OCI-LY3 (cell line): ENCODE measurements around the gene PLCB1.

ENCODE experiments used
- H2AFZ ChIP-seq: fragments of 200-600, 300-600 bp; shearing (Covaris generic); 2 replicates; pipeline ENCODE4 v1.6.0; 2014; ENCODE audit warnings: antibody characterized with exemption, low read depth, low read length
- H3K27ac ChIP-seq: fragments of 200-600, 300-600 bp; sonication (generic); 2 replicates; pipeline ENCODE4 v1.5.1; 2014; ENCODE audit warnings: mild to moderate bottlenecking, low read length, moderate library complexity, mixed read lengths
- H3K27me3 ChIP-seq: fragments of 200-600, 300-600 bp; sonication (generic); 2 replicates; pipeline ENCODE4 v1.6.1; 2014; ENCODE audit warnings: low read depth, low read length, mixed read lengths
- H3K36me3 ChIP-seq: fragments of 200-600, 300-600 bp; sonication (generic); replicated peaks from 2 replicates; pipeline ENCODE3; 2014; ENCODE audit warnings: low read depth, low read length, mixed read lengths
- H3K4me1 ChIP-seq: fragments of 300-600, 200-600 bp; sonication (generic); 2 replicates; pipeline ENCODE4 v1.6.1; 2014; ENCODE audit warnings: low read length, mixed read lengths
- H3K4me2 ChIP-seq: fragments of 200-600, 300-600 bp; sonication (generic); 2 replicates; pipeline ENCODE4 v1.6.1; 2014; ENCODE audit warnings: low read length, mixed read lengths
- H3K4me3 ChIP-seq: fragments of 300-600, 200-600 bp; sonication (generic); 2 replicates; pipeline ENCODE4 v1.5.1; 2014; ENCODE audit warnings: antibody characterized with exemption, mild to moderate bottlenecking, low read length, moderate library complexity
- H3K79me2 ChIP-seq: fragments of 300-600, 200-600 bp; shearing (Covaris generic); 2 replicates; pipeline ENCODE4 v1.6.1; 2014; ENCODE audit warnings: mild to moderate bottlenecking, low read length, mixed read lengths
- H3K9ac ChIP-seq: fragments of 300-600, 200-600 bp; shearing (Covaris generic); 2 replicates; pipeline ENCODE4 v1.6.0; 2014; ENCODE audit warnings: mild to moderate bottlenecking, low read length, moderate library complexity
- H3K9me3 ChIP-seq: fragments of 200-600, 300-600 bp; shearing (Covaris generic); 2 replicates; pipeline ENCODE4 v1.6.1; 2014; ENCODE audit warnings: low read length, mixed read lengths; ENCODE audit not compliant: insufficient read depth
- H4K20me1 ChIP-seq: fragments of 200-600, 300-600 bp; sonication (generic); 2 replicates; pipeline ENCODE4 v1.6.1; 2016; ENCODE audit warnings: low read length, mixed read lengths; ENCODE audit not compliant: insufficient read depth
- CTCF ChIP-seq: fragments of 200-600, 300-600 bp; sonication (generic); IDR thresholded peaks from 2 replicates; pipeline ENCODE4 v1.5.1; 2014; ENCODE audit warnings: antibody characterized with exemption, low read length, low read depth
- EZH2phosphoT487 ChIP-seq: fragments of 200-600 bp; shearing (Covaris generic); IDR thresholded peaks from 2 replicates; pipeline ENCODE4 v1.6.1; 2018; ENCODE audit warnings: antibody characterized with exemption, mixed run types, low read depth

The PLCB1 gene

GRCh38 chr20:8126841-8127378 lies 5.2 kb upstream of the PLCB1 start:
- no peaks in the 10 kb centered on the region for H3K36me3 ChIP-seq
- peaks cover 4% of the 10 kb centered on the region; the same call in 1 of the 2 replicates for H3K4me1 ChIP-seq
- TF ChIP-seq CTCF: no peak
- no peak for TF ChIP-seq EZH2phosphoT487
- H4K20me1 ChIP-seq: no peaks in the 10 kb centered on the region
- H3K9ac ChIP-seq: no peak overlapping the region
- no peaks in the 10 kb centered on the region for H3K79me2 ChIP-seq
- H2AFZ ChIP-seq: no peak overlapping the region
- H3K4me2 ChIP-seq: no peak overlapping the region
- H3K27me3 ChIP-seq: peaks cover 32% of the 10 kb centered on the region
- H3K27ac ChIP-seq: no peak overlapping the region
- H3K4me3 ChIP-seq: no peak overlapping the region
- no peaks in the 10 kb centered on the region for H3K9me3 ChIP-seq

GRCh38 chr20:8127553-8128255 lies 4.4 kb upstream of the PLCB1 start:
- no peak overlapping the region for H3K27ac ChIP-seq
- no peak overlapping the region for H3K4me3 ChIP-seq

GRCh38 chr20:8128291-8129060 lies 3.6 kb upstream of the PLCB1 start:
- Histone ChIP-seq H3K36me3 (no peaks in the 10 kb centered on the region), H2AFZ (no peak overlapping the region), H3K27ac (no peak overlapping the region), H3K4me3 (no peak overlapping the region), H3K27me3 (peaks cover 32% of the 10 kb centered on the region), H3K4me2 (no peak overlapping the region), H4K20me1 (no peaks in the 10 kb centered on the region), H3K79me2 (no peaks in the 10 kb centered on the region), H3K9me3 (no peaks in the 10 kb centered on the region), H3K4me1 (peaks cover 4% of the 10 kb centered on the region; the same call in 1 of the 2 replicates), H3K9ac (no peak overlapping the region)
- no peak for TF ChIP-seq CTCF
- TF ChIP-seq EZH2phosphoT487: no peak

More at GRCh38 chr20:8127553-8128255, 4.4 kb upstream of the PLCB1 start:
- TF ChIP-seq CTCF: no peak
- no peak for TF ChIP-seq EZH2phosphoT487
- Histone ChIP-seq H3K36me3 (no peaks in the 10 kb centered on the region), H3K9ac (no peak overlapping the region), H4K20me1 (no peaks in the 10 kb centered on the region), H3K4me1 (peaks cover 4% of the 10 kb centered on the region; the same call in 1 of the 2 replicates), H3K4me2 (no peak overlapping the region), H3K9me3 (no peaks in the 10 kb centered on the region), H2AFZ (no peak overlapping the region), H3K27me3 (peaks cover 32% of the 10 kb centered on the region), H3K79me2 (no peaks in the 10 kb centered on the region)
